H9 (cell line): Measurements from ENCODE around the gene RAB43. TPM values are rescaled to one million over a fixed set of nuclear protein-coding genes. Genes with fewer than 3 reads are reported as not detected.

Experiments used
- DNase-seq: peaks from one replicate; pipeline ENCODE4 v3.0.0-alpha.2; 2017
- H2AFZ ChIP-seq: one replicate; pipeline ENCODE4 v1.6.1; 2013; ENCODE audit warnings: mild to moderate bottlenecking, low read length, control low read depth, moderate library complexity
- H2AK5ac ChIP-seq: 2 replicates; pipeline ENCODE4 v1.6.1; 2013; ENCODE audit warnings: low read length, control low read depth, mixed read lengths; ENCODE audit not compliant: insufficient read length
- H2BK120ac ChIP-seq: one replicate; pipeline ENCODE4 v1.6.1; 2013; ENCODE audit warnings: low read depth, mild to moderate bottlenecking, low read length, control low read depth, inconsistent platforms; ENCODE audit not compliant: poor library complexity, severe bottlenecking
- H2BK12ac ChIP-seq: 2 replicates; pipeline ENCODE4 v1.6.1; 2013; ENCODE audit warnings: low read length, control low read depth, mixed read lengths, low read depth; ENCODE audit not compliant: insufficient read length
- H2BK15ac ChIP-seq: 2 replicates; pipeline ENCODE4 v1.6.1; 2013; ENCODE audit warnings: low read depth, low read length, control low read depth
- H2BK20ac ChIP-seq: one replicate; pipeline ENCODE4 v1.6.1; 2013; ENCODE audit warnings: low read depth, mild to moderate bottlenecking, low read length, control low read depth, inconsistent platforms; ENCODE audit not compliant: poor library complexity, severe bottlenecking
- H2BK5ac ChIP-seq: 2 replicates; pipeline ENCODE4 v1.6.1; 2013; ENCODE audit warnings: low read length, control low read depth, mixed read lengths; ENCODE audit not compliant: insufficient read length
- H3K14ac ChIP-seq: 2 replicates; pipeline ENCODE4 v1.6.1; 2013; ENCODE audit warnings: low read length, control low read depth; ENCODE audit not compliant: insufficient read depth
- H3K18ac ChIP-seq: 2 replicates; pipeline ENCODE4 v1.6.1; 2013; ENCODE audit warnings: low read depth, mild to moderate bottlenecking, mixed read lengths, low read length, control low read depth; ENCODE audit not compliant: insufficient read length
- H3K23ac ChIP-seq: 2 replicates; pipeline ENCODE4 v1.6.1; 2013; ENCODE audit warnings: low read length, control low read depth, mixed read lengths, low read depth; ENCODE audit not compliant: insufficient read length
- H3K23me2 ChIP-seq: 2 replicates; pipeline ENCODE4 v1.6.1; 2013; ENCODE audit warnings: low read depth, mild to moderate bottlenecking, mixed read lengths, low read length, control low read depth; ENCODE audit not compliant: insufficient read length, poor library complexity, severe bottlenecking
- H3K27ac ChIP-seq: 2 replicates; pipeline ENCODE4 v1.5.1; 2013; ENCODE audit warnings: low read length, control low read depth, mixed read lengths, low read depth; ENCODE audit not compliant: insufficient read length
- H3K27me3 ChIP-seq: 2 replicates; pipeline ENCODE4 v1.6.1; 2013; ENCODE audit warnings: low read length, control low read depth, inconsistent platforms; ENCODE audit not compliant: insufficient read depth
- H3K4ac ChIP-seq: 2 replicates; pipeline ENCODE4 v1.6.1; 2013; ENCODE audit warnings: low read depth, mild to moderate bottlenecking, control low read depth, inconsistent platforms, low read length, moderate library complexity
- H3K4me1 ChIP-seq: 2 replicates; pipeline ENCODE4 v1.6.1; 2013; ENCODE audit warnings: low read length, control low read depth, inconsistent platforms; ENCODE audit not compliant: insufficient read depth
- H3K4me2 ChIP-seq: 2 replicates; pipeline ENCODE4 v1.6.1; 2013; ENCODE audit warnings: low read length, control low read depth, mixed read lengths; ENCODE audit not compliant: insufficient read length, insufficient read depth
- H3K56ac ChIP-seq: 2 replicates; pipeline ENCODE4 v1.6.1; 2013; ENCODE audit warnings: low read depth, mild to moderate bottlenecking, mixed read lengths, low read length, control low read depth; ENCODE audit not compliant: insufficient read length
- H3K79me1 ChIP-seq: 2 replicates; pipeline ENCODE4 v1.6.1; 2013; ENCODE audit warnings: low read depth, mild to moderate bottlenecking, moderate library complexity, low read length, control low read depth, inconsistent platforms; ENCODE audit not compliant: insufficient read depth, poor library complexity, severe bottlenecking
- H3K79me2 ChIP-seq: 2 replicates; pipeline ENCODE4 v1.6.1; 2013; ENCODE audit warnings: low read length, control low read depth, inconsistent platforms; ENCODE audit not compliant: insufficient read depth
- H3K9ac ChIP-seq: 2 replicates; pipeline ENCODE4 v1.6.1; 2013; ENCODE audit warnings: low read length, control low read depth, mixed read lengths; ENCODE audit not compliant: insufficient read length; ENCODE audit errors: extremely low read depth
- H3K9me3 ChIP-seq: one replicate; pipeline ENCODE4 v1.6.1; 2013; ENCODE audit warnings: low read depth, low read length, inconsistent platforms; ENCODE audit not compliant: control insufficient read depth
- H3T11ph ChIP-seq: one replicate; pipeline ENCODE4 v1.6.1; 2013; ENCODE audit warnings: mild to moderate bottlenecking, low read length, control low read depth, inconsistent platforms
- H4K20me1 ChIP-seq: one replicate; pipeline ENCODE4 v1.6.1; 2013; ENCODE audit not compliant: control insufficient read depth, insufficient read length, insufficient read depth
- H4K5ac ChIP-seq: 2 replicates; pipeline ENCODE4 v1.6.1; 2013; ENCODE audit warnings: low read depth, mild to moderate bottlenecking, mixed read lengths, low read length, control low read depth; ENCODE audit not compliant: insufficient read length
- H4K8ac ChIP-seq: replicated peaks from 2 replicates; pipeline ENCODE4 v1.6.1; 2013; ENCODE audit warnings: low read length, control low read depth, mixed read lengths, low read depth; ENCODE audit not compliant: insufficient read length
- H4K91ac ChIP-seq: 2 replicates; pipeline ENCODE4 v1.6.1; 2013; ENCODE audit warnings: low read depth, mild to moderate bottlenecking, moderate library complexity, mixed read lengths, low read length, control low read depth; ENCODE audit not compliant: insufficient read length
- H3K27ac Mint-ChIP-seq, 3 experiments: 2 replicates in 2 of 3; 3 replicates in 1 of 3; pipeline ENCODE4 v1.8.0; 2020 to 2021; ENCODE audit warnings: mixed read lengths in 3 of 3, mild to moderate bottlenecking in 1 of 3, moderate library complexity in 1 of 3
- H3K27me3 Mint-ChIP-seq: 2 replicates; pipeline ENCODE4 v1.8.0; 2021; ENCODE audit warnings: low read depth, mild to moderate bottlenecking, moderate library complexity, mixed read lengths
- H3K36me3 Mint-ChIP-seq, 3 experiments: 2 replicates in 2 of 3; 3 replicates in 1 of 3; pipeline ENCODE4 v1.8.0; 2020 to 2021; ENCODE audit warnings: low read depth in 3 of 3, mixed read lengths in 3 of 3; ENCODE audit not compliant: insufficient read depth in 1 of 3
- H3K4me1 Mint-ChIP-seq, 2 experiments: 2 replicates each; pipeline ENCODE4 v1.8.0; 2020; ENCODE audit warnings: mixed read lengths in 2 of 2
- H3K4me3 Mint-ChIP-seq, 2 experiments: 2 replicates in 1 of 2; 3 replicates in 1 of 2; pipeline ENCODE4 v1.8.0; 2020 to 2021; ENCODE audit warnings: mild to moderate bottlenecking in 2 of 2, mixed read lengths in 2 of 2, moderate library complexity in 1 of 2
- H3K9me3 Mint-ChIP-seq, 2 experiments: 2 replicates in 1 of 2; 3 replicates in 1 of 2; pipeline ENCODE4 v1.8.0; 2020; ENCODE audit warnings: mild to moderate bottlenecking in 2 of 2, mixed read lengths in 2 of 2, moderate library complexity in 1 of 2
- WGBS: extraction: QIAGEN DNeasy Blood & Tissue Kit; methylation state at CpG from one replicate; pipeline ENCODE4 v1.1.7; 2013; ENCODE audit warnings: missing lambda C conversion rate, low lambda C conversion rate, mixed read lengths; ENCODE audit not compliant: insufficient read length; ENCODE audit errors: extremely low coverage; 5-methylcytosine and 5-hydroxymethylcytosine counted together
- total RNA-seq: library from RNA; stranded (reverse); gene quantifications from 2 replicates; pipeline ENCODE4 v1.2.1, GENCODE V29; 2021
- TF ChIP-seq, protein P1 (sequence below): fragments of 200-600 bp; sonication (generic); conservative IDR thresholded peaks from 3 replicates; pipeline ENCODE4 v1.8.0; 2021; ENCODE audit warnings: antibody characterized with exemption, mild to moderate bottlenecking

Gene RAB43
- total RNA-seq, 1 experiment from 2014 or later = 13.6 TPM

DNA sequence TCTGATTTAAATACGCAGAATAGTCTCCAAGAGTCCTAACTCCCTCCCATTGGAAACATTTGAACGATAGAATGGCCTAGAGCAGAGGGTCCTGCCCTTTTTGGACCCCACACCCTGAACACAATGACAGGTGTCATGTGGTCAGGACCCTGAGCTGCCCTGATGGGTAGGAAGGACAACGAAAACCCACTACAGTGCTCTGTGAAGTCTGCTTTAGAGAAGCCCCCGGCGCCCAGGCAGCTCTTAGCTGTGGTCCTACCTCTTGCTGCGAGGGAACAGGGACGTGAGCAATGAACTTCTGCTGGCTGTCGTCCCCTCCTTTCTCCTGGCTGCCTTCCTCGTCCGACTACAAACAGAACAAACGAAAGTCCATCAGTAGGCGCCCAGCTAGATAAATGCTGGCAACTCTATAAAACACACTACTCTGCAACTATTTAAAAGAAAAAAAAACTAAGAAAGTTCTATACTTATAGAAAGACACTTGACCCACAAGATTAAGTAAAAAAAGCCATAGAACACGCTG is 8.7 kb upstream of the RAB43 start:
- Histone ChIP-seq H3K27me3 (no peaks in the 10 kb centered on the region), H2BK15ac (no peak overlapping the region), H2BK20ac (no peak overlapping the region), H3K4me1 (no peaks in the 10 kb centered on the region), H3K9me3 (no peaks in the 10 kb centered on the region), H2AFZ (no peak overlapping the region), H3K9ac (no peak overlapping the region), H2BK120ac (no peak overlapping the region), H3K23me2 (no peaks in the 10 kb centered on the region), H2AK5ac (no peak overlapping the region), H2BK12ac (no peak overlapping the region), H2BK5ac (no peak overlapping the region), H3K14ac (no peak overlapping the region), H3K23ac (no peak overlapping the region), H4K91ac (no peak overlapping the region), H3T11ph (no peak overlapping the region), H3K18ac (no peak overlapping the region), H3K4me2 (no peak overlapping the region), H4K8ac (no peak overlapping the region), H3K27ac (no peak overlapping the region), H4K5ac (no peak overlapping the region), H4K20me1 (no peaks in the 10 kb centered on the region), H3K56ac (no peak overlapping the region), H3K79me1 (no peaks in the 10 kb centered on the region), H3K79me2 (no peaks in the 10 kb centered on the region), H3K4ac (no peak overlapping the region)
- no peaks in the 10 kb centered on the region for H3K4me1 Mint-ChIP-seq
- no peak overlapping the region; a peak in 1 of 7 replicates for H3K27ac Mint-ChIP-seq
- no peak overlapping the region for H3K4me3 Mint-ChIP-seq
- no CpG with 5 or more reads among the region's 13 CpGs for WGBS
- no peaks in the 10 kb centered on the region for H3K27me3 Mint-ChIP-seq
- H3K36me3 Mint-ChIP-seq = peaks cover 10 to 63% (median 49%) of the 10 kb centered on the region in 3 experiments; a peak in 6 of 7 replicates
- no peaks in the 10 kb centered on the region for H3K9me3 Mint-ChIP-seq
- DNase-seq = no peak
- TF ChIP-seq, protein P1, sequence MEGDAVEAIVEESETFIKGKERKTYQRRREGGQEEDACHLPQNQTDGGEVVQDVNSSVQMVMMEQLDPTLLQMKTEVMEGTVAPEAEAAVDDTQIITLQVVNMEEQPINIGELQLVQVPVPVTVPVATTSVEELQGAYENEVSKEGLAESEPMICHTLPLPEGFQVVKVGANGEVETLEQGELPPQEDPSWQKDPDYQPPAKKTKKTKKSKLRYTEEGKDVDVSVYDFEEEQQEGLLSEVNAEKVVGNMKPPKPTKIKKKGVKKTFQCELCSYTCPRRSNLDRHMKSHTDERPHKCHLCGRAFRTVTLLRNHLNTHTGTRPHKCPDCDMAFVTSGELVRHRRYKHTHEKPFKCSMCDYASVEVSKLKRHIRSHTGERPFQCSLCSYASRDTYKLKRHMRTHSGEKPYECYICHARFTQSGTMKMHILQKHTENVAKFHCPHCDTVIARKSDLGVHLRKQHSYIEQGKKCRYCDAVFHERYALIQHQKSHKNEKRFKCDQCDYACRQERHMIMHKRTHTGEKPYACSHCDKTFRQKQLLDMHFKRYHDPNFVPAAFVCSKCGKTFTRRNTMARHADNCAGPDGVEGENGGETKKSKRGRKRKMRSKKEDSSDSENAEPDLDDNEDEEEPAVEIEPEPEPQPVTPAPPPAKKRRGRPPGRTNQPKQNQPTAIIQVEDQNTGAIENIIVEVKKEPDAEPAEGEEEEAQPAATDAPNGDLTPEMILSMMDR = no peak
